ENCODE data around the gene DOP1A. TPM values are rescaled to one million over a fixed set of nuclear protein-coding genes. Genes with fewer than 3 reads are reported as not detected.

The DOP1A gene
- total RNA-seq, 6 donors from 2014 or later: 20.0 to 51.6 (median 25.7) TPM

DNA sequence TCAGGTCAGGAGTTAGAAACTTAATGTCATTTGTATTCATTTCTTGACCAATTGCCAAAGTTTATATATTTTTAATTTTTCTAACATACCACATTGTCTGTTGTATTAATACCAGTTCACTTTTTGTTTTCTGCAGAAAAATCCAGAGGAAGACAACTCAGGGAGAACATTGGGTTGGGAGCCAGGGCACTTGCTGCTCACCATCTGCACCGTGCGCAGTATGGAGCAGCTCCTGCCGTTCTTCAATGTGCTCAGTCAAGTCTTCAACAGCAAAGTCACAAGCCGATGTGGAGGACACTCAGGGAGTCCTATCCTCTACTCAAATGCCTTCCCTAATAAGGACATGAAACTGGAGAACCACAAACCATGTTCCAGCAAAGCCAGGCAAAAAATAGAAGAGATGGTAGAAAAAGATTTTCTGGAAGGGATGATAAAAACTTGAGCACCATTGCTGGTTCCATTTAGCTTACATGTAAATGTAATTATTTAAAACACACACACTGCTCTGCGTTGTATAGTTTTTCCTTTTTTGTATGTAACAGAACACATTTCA lies 100.3 kb downstream of the DOP1A start:
- H3K4me3 ChIP-seq: no peak overlapping the region
- DNase-seq (no peak), ATAC-seq (ENCODE audit: low FRiP score in 2 of 2) (no peak)
- peaks cover 16 to 91% (median 63%) of the 10 kb centered on the region in 4 donors for H3K36me3 ChIP-seq
- H3K4me1 ChIP-seq: no peaks in the 10 kb centered on the region
- H3K27ac ChIP-seq: no peak overlapping the region
- H3K27me3 ChIP-seq: no peaks in the 10 kb centered on the region
- H3K9me3 ChIP-seq: no peaks in the 10 kb centered on the region
- WGBS, 2 donors: 88 to 94% methylated on average over 5 of the region's 5 CpGs
- no peak for TF ChIP-seq POLR2A (IDR thresholded peaks at IDR 0.05)
- no peak for TF ChIP-seq POLR2AphosphoS5 (IDR thresholded peaks at IDR 0.05)
- TF ChIP-seq, protein P1, sequence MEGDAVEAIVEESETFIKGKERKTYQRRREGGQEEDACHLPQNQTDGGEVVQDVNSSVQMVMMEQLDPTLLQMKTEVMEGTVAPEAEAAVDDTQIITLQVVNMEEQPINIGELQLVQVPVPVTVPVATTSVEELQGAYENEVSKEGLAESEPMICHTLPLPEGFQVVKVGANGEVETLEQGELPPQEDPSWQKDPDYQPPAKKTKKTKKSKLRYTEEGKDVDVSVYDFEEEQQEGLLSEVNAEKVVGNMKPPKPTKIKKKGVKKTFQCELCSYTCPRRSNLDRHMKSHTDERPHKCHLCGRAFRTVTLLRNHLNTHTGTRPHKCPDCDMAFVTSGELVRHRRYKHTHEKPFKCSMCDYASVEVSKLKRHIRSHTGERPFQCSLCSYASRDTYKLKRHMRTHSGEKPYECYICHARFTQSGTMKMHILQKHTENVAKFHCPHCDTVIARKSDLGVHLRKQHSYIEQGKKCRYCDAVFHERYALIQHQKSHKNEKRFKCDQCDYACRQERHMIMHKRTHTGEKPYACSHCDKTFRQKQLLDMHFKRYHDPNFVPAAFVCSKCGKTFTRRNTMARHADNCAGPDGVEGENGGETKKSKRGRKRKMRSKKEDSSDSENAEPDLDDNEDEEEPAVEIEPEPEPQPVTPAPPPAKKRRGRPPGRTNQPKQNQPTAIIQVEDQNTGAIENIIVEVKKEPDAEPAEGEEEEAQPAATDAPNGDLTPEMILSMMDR (IDR thresholded peaks at IDR 0.05): no peak
- TF ChIP-seq EP300 (IDR thresholded peaks at IDR 0.05): no peak

DNA sequence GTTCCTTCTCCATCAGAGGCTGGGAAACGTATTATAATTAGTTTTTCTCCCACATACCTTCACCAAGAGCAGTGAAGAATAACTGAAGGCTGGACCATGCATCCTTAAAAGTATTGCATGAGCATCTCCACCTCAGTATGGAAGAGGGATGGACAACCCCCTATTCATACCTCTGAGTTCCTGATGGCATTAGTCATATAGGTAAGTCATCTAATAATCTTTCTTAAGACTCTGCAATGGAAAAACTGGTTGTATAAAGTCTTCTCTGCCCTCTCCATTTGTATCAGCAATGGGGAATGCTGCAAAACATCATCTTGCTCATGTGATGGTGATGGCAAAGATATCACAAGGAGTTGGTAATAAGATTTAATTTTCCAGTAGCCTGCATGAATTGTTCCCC lies 101.1 kb downstream of the DOP1A start:
- Histone ChIP-seq H3K9me3 (no peaks in the 10 kb centered on the region), H3K27ac (no peak overlapping the region), H3K36me3 (peaks cover 19 to 99% (median 70%) of the 10 kb centered on the region in 4 donors), H3K4me3 (no peak overlapping the region), H3K4me1 (no peaks in the 10 kb centered on the region), H3K27me3 (no peaks in the 10 kb centered on the region)
- DNase-seq (no peak), ATAC-seq (ENCODE audit: low FRiP score in 2 of 2) (no peak)
- TF ChIP-seq, protein P1 (IDR thresholded peaks at IDR 0.05): no peak
- no peak for TF ChIP-seq POLR2A (IDR thresholded peaks at IDR 0.05)
- TF ChIP-seq POLR2AphosphoS5 (IDR thresholded peaks at IDR 0.05): no peak
- no peak for TF ChIP-seq EP300 (IDR thresholded peaks at IDR 0.05)
- 79 to 89% methylated on average over 1 of the region's 1 CpG for WGBS, 2 donors

DNA sequence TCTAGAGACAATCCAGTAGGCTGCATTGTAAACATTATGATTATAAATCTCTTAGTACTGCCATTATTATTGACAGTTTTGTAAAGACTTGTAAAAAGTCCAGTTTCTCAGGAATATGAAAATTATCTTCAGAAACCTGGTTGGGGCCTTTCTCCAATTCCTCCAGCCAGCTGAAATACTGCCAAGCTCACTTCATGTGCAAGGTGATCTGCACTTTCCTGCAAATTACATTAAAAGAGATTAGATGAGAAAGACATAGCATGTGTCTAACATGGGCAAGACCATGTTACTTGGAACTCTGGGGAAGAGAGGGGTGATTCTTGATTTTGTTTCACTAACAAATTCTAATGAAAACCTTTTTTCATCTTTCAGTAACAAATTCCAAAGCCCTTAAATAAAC lies 101.6 kb downstream of the DOP1A start:
- no peak for ATAC-seq (ENCODE audit: low FRiP score in 2 of 2)
- DNase-seq: no peak
- TF ChIP-seq, protein P1 (IDR thresholded peaks at IDR 0.05): no peak
- TF ChIP-seq POLR2AphosphoS5 (IDR thresholded peaks at IDR 0.05) (no peak), EP300 (IDR thresholded peaks at IDR 0.05) (no peak), POLR2A (IDR thresholded peaks at IDR 0.05) (no peak)
- Histone ChIP-seq H3K27me3 (no peaks in the 10 kb centered on the region), H3K36me3 (peaks cover 19 to 100% (median 76%) of the 10 kb centered on the region in 4 donors), H3K9me3 (no peaks in the 10 kb centered on the region), H3K4me3 (no peak overlapping the region), H3K27ac (no peak overlapping the region), H3K4me1 (no peaks in the 10 kb centered on the region)

DNA sequence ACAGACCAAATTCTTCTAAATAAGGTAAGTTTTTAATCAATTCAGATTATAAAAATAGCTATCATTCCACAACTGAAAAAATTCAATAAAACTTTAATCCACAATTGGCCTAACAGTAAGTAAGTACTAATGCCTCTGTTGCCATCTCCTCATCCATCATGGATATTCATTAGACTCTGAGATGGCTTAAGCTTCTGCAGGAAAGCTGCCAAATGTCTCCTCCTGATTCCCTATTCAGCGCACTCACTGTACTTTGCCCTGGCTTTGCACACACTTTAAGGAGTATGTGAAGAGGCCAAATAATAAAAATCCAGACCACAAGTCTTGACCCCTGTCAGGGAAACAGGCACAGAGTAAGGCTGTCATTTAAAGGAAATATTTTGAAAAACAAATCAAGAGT lies 102.0 kb downstream of the DOP1A start:
- no peaks in the 10 kb centered on the region for H3K4me1 ChIP-seq
- no peak overlapping the region for H3K27ac ChIP-seq
- WGBS, 2 donors: 71 to 73% methylated on average over 1 of the region's 1 CpG
- peaks cover 19 to 100% (median 79%) of the 10 kb centered on the region in 4 donors for H3K36me3 ChIP-seq
- no peaks in the 10 kb centered on the region for H3K9me3 ChIP-seq
- no peaks in the 10 kb centered on the region for H3K27me3 ChIP-seq
- no peak for ATAC-seq (ENCODE audit: low FRiP score in 2 of 2)
- no peak for DNase-seq
- no peak for TF ChIP-seq POLR2A (IDR thresholded peaks at IDR 0.05)
- no peak for TF ChIP-seq EP300 (IDR thresholded peaks at IDR 0.05)
- no peak for TF ChIP-seq POLR2AphosphoS5 (IDR thresholded peaks at IDR 0.05)
- TF ChIP-seq, protein P1 (IDR thresholded peaks at IDR 0.05): no peak
- H3K4me3 ChIP-seq: no peak overlapping the region

- DNase-seq: no peak
Observed at GRCh38 chr6:83176246-83176645, 108.8 kb downstream of the DOP1A start.

More at GRCh38 chr6:83176246-83176645, 108.8 kb downstream of the DOP1A start:
- no peaks in the 10 kb centered on the region for H3K9me3 ChIP-seq
- peaks cover 4 to 100% (median 52%) of the 10 kb centered on the region in 4 donors for H3K36me3 ChIP-seq
- H3K27me3 ChIP-seq: no peaks in the 10 kb centered on the region
- ATAC-seq (ENCODE audit: low FRiP score in 2 of 2): no peak
- no peaks in the 10 kb centered on the region for H3K4me1 ChIP-seq
- no peak for TF ChIP-seq POLR2AphosphoS5 (IDR thresholded peaks at IDR 0.05)
- TF ChIP-seq, protein P1 (IDR thresholded peaks at IDR 0.05): no peak
- TF ChIP-seq POLR2A (IDR thresholded peaks at IDR 0.05): no peak
- TF ChIP-seq EP300 (IDR thresholded peaks at IDR 0.05): no peak
- no peak overlapping the region for H3K4me3 ChIP-seq
- H3K27ac ChIP-seq: no peak overlapping the region
- 81 to 92% methylated on average over 4 of the region's 4 CpGs for WGBS, 2 donors
